Stimulated activated CD8-positive, alpha-beta memory T cell treated with anti-CD3 and anti-CD28 coated beads, Interleukin-7, amount 100 ng/mL, for 1 hour (primary cell): ENCODE measurements around the gene SPINK2.
A peak's percentile ranks its signal among the peaks of the same experiment; 100 is the strongest.

ENCODE experiments used
- DNase-seq, 2 donors: peaks; one replicate each; pipeline ENCODE4 v3.0.0-alpha.2; 2020; ENCODE audit warnings: low read depth in 2 of 2

SPINK2 gene

GRCh38 chr4:56799824-56800756, 21.4 kb downstream of the SPINK2 start:
- DNase-seq = peak; percentile 58 to 62

GRCh38 chr4:56799161-56799759, 22.2 kb downstream of the SPINK2 start:
- DNase-seq = no peak

- DNase-seq = no peak
Measured at GRCh38 chr4:56796211-56796610, 25.3 kb downstream of the SPINK2 start.

- DNase-seq = no peak
Measured at GRCh38 chr4:56791316-56791715, 30.2 kb downstream of the SPINK2 start.

GRCh38 chr4:56790691-56791091, 30.8 kb downstream of the SPINK2 start:
- DNase-seq = no peak

- DNase-seq = no peak
Measured at GRCh38 chr4:56788081-56788480, 33.4 kb downstream of the SPINK2 start.

- DNase-seq = no peak
Measured at GRCh38 chr4:56787380-56787779, 34.1 kb downstream of the SPINK2 start.

GRCh38 chr4:56786955-56787354, 34.5 kb downstream of the SPINK2 start:
- DNase-seq = no peak

- no peak for DNase-seq
Measured at GRCh38 chr4:56783986-56784385, 37.5 kb downstream of the SPINK2 start.

- DNase-seq = no peak
Measured at GRCh38 chr4:56782019-56782418, 39.5 kb downstream of the SPINK2 start.

GRCh38 chr4:56773346-56773745, 48.2 kb downstream of the SPINK2 start:
- DNase-seq = no peak

GRCh38 chr4:56772134-56772533, 49.4 kb downstream of the SPINK2 start:
- no peak for DNase-seq

- DNase-seq = no peak
Measured at GRCh38 chr4:56768763-56769162, 52.7 kb downstream of the SPINK2 start.

- no peak for DNase-seq
Measured at GRCh38 chr4:56768316-56768715, 53.2 kb downstream of the SPINK2 start.

GRCh38 chr4:56767567-56767966, 53.9 kb downstream of the SPINK2 start:
- no peak for DNase-seq

GRCh38 chr4:56764775-56765174, 56.7 kb downstream of the SPINK2 start:
- DNase-seq = no peak

- DNase-seq = no peak
Measured at GRCh38 chr4:56764223-56764622, 57.3 kb downstream of the SPINK2 start.

- DNase-seq = no peak
Measured at GRCh38 chr4:56762484-56763250, 58.8 kb downstream of the SPINK2 start.

GRCh38 chr4:56760183-56760582, 61.3 kb downstream of the SPINK2 start:
- DNase-seq = no peak
